Testis (tissue), 2 donors: Measurements from ENCODE around the gene ACSS3.

Source experiments
- CTCF ChIP-seq, 3 experiments: fragments of 450-650 bp in 2 of 3; fragments of 200-600 bp in 1 of 3; sonication (generic) in 1 of 3; IDR thresholded peaks; one replicate each; pipeline ENCODE4 v1.5.1; 2016 to 2019; ENCODE audit warnings: antibody characterized with exemption in 3 of 3, mild to moderate bottlenecking in 2 of 3, moderate library complexity in 1 of 3
- POLR2A ChIP-seq: fragments of 450-650 bp; IDR thresholded peaks from one replicate; pipeline ENCODE4 v1.6.1; 2017; ENCODE audit warnings: antibody characterized with exemption, mild to moderate bottlenecking, moderate library complexity

- TF ChIP-seq CTCF (IDR thresholded peaks at IDR 0.05) (no peak), POLR2A (no peak)
These were observed 175.5 kb downstream of the ACSS3 start for GRCh38 chr12:81253360-81253759.
